ENCODE data around the gene ZDBF2. TPM values are rescaled to one million over a fixed set of nuclear protein-coding genes. Genes with fewer than 3 reads are reported as not detected.
"Not testable (repeated sequence)": the region's sequence is repeated elsewhere in the genome, so short reads cannot be mapped to it uniquely, and the experiment has no call there.

Gene ZDBF2
- total and polyA plus RNA-seq, 7 donors, result 1.4 to 20.8 (median 7.1) TPM

DNA sequence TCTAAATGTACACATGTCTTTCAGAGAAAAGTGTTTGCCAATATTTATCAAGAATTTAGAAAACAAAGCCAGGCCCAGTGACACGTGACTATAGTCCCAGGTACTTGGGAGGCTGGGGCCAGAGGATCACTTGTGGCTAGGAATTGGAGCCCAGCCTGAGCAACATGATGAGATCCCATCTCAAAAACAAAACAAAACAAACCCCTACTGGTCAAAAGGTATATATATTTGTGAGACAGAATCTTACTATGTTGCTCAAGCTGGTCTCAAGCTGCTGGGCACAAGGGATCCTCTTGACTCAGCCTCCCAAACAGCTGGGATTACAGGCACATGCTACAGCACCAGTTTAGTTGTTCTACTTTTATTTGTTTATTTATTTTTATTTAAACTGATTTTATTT lies 79.2 kb downstream of the ZDBF2 start:
- Histone ChIP-seq H3K9me3 (no peaks in the 10 kb centered on the region), H3K27me3 (ENCODE audit: insufficient read depth in 3 of 3, low read length in 2 of 3) (no peaks in the 10 kb centered on the region), H3K27ac (no peak overlapping the region), H3K36me3 (ENCODE audit: insufficient read depth in 1 of 2, low read depth in 1 of 2) (no peaks in the 10 kb centered on the region), H3K4me1 (no peaks in the 10 kb centered on the region), H3K4me3 (no peak overlapping the region)
- no peak for DNase-seq
- no peak for TF ChIP-seq CTCF (IDR thresholded peaks at IDR 0.05)
- intact Hi-C loops (cut with DNase I), result no loop called here
- 78 to 94% (median 91%) methylated on average over 1 of the region's 1 CpG for WGBS, 3 donors
- ATAC-seq, result no peak

GRCh38 chr2:206354129-206354528 lies 79.7 kb downstream of the ZDBF2 start:
- ATAC-seq (no peak), DNase-seq (no peak)
- no peak for TF ChIP-seq CTCF (IDR thresholded peaks at IDR 0.05)
- H3K36me3 ChIP-seq (ENCODE audit: insufficient read depth in 1 of 2, low read depth in 1 of 2), result no peaks in the 10 kb centered on the region
- no peaks in the 10 kb centered on the region for H3K4me1 ChIP-seq
- no peaks in the 10 kb centered on the region for H3K9me3 ChIP-seq
- H3K27ac ChIP-seq, result no peak overlapping the region
- H3K4me3 ChIP-seq, result no peak overlapping the region
- WGBS, 3 donors, result 70 to 80% (median 75%) methylated on average over 6 of the region's 6 CpGs
- intact Hi-C loops (cut with DNase I), result no loop called here
- H3K27me3 ChIP-seq (ENCODE audit: insufficient read depth in 3 of 3, low read length in 2 of 3), result no peaks in the 10 kb centered on the region

GRCh38 chr2:206356840-206357239 lies 82.4 kb downstream of the ZDBF2 start:
- H3K36me3 ChIP-seq (ENCODE audit: insufficient read depth in 1 of 2, low read depth in 1 of 2); H3K4me3 ChIP-seq; H3K4me1 ChIP-seq; H3K9me3 ChIP-seq; intact Hi-C loops (cut with DNase I); H3K27me3 ChIP-seq (ENCODE audit: insufficient read depth in 3 of 3, low read length in 2 of 3); ATAC-seq; H3K27ac ChIP-seq; DNase-seq: not testable (repeated sequence)
- 95 to 99% (median 98%) methylated on average over 16 to 29 of the region's 29 CpGs for WGBS, 3 donors

- ATAC-seq; H3K4me3 ChIP-seq; H3K36me3 ChIP-seq (ENCODE audit: insufficient read depth in 1 of 2, low read depth in 1 of 2); H3K4me1 ChIP-seq; H3K27me3 ChIP-seq (ENCODE audit: insufficient read depth in 3 of 3, low read length in 2 of 3); DNase-seq; H3K9me3 ChIP-seq; intact Hi-C loops (cut with DNase I); H3K27ac ChIP-seq: not testable (repeated sequence)
- 96 to 98% (median 97%) methylated on average over 5 of the region's 5 CpGs for WGBS, 3 donors
These were observed 86.4 kb downstream of the ZDBF2 start for GRCh38 chr2:206360840-206361239.

DNA sequence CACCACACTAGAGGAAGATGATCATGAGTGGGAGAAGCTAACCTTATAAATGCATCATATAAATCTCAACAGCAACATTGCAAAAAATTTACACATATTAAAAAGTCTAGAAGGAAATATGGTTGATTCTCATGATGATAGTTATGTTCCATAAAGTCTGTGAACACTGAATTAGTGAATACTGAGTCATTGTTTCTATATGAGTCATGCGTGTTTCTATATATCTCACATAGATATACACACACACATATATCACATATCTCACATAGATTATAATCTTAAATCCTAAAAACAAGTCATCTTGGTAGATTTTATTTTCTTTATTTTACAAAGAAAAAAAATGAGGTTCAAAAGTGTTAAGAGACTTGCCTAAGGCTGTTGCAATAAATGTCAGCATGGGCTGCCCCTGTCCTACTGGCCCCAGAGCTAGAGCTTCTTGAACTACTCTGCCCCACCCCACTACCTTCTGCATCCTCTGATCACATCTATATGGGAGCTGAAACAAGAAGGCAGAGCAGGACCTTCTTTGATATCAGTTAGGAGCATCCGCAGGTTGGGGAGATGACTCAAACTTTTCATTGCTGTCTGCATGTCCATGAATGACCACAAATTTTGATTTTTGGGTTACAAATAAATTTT lies 87.1 kb downstream of the ZDBF2 start:
- Histone ChIP-seq H3K36me3 (ENCODE audit: insufficient read depth in 1 of 2, low read depth in 1 of 2) (no peaks in the 10 kb centered on the region), H3K4me1 (no peaks in the 10 kb centered on the region), H3K9me3 (no peaks in the 10 kb centered on the region), H3K4me3 (no peak overlapping the region), H3K27me3 (ENCODE audit: insufficient read depth in 3 of 3, low read length in 2 of 3) (no peaks in the 10 kb centered on the region), H3K27ac (no peak overlapping the region)
- DNase-seq (no peak), ATAC-seq (no peak)
- WGBS, 3 donors, result 92 to 99% (median 97%) methylated on average over 2 of the region's 2 CpGs
- no peak for TF ChIP-seq CTCF (IDR thresholded peaks at IDR 0.05)
- intact Hi-C loops (cut with DNase I), result no loop called here

Other genes starting within 250 kb of the ZDBF2 start
- 10 to 100 TPM; 15.4 to 17.7 (median 16.5) TPM for gene INO80D, start 188.5 kb upstream of the ZDBF2 start, total RNA-seq
- gene INO80D, start 188.5 kb upstream of the ZDBF2 start, polyA plus RNA-seq, result 1 to 10 TPM; 1.7 to 4.0 (median 2.4) TPM
- 100 to 1,000 TPM; 231 to 420 (median 293) TPM for gene NDUFS1, start 115.2 kb upstream of the ZDBF2 start, total RNA-seq
- gene NDUFS1, start 115.2 kb upstream of the ZDBF2 start, polyA plus RNA-seq, result 100 to 1,000 TPM; 117 to 162 (median 145) TPM
- 100 to 1,000 TPM; 340 to 862 (median 568) TPM for gene EEF1B2, start 114.8 kb upstream of the ZDBF2 start, total RNA-seq
- gene EEF1B2, start 114.8 kb upstream of the ZDBF2 start, polyA plus RNA-seq, result 1,000 to 10,000 TPM in 1 of 3 donors, 100 to 1,000 TPM in 2; 671 to 1,772 (median 939) TPM
- gene ADAM23, start 168.9 kb downstream of the ZDBF2 start, total RNA-seq, result 1 to 10 TPM; 6.0 to 9.2 (median 6.3) TPM
- gene ADAM23, start 168.9 kb downstream of the ZDBF2 start, polyA plus RNA-seq, result 1 to 10 TPM in 1 of 3 donors, under 1 TPM in 2; 0.42 to 3.0 (median 0.89) TPM